Activated CD4-positive, alpha-beta T cell treated with anti-CD3 and anti-CD28 coated beads, Interleukin-10, Interleukin-2, amounts not matched to agents 100 ng/mL and 50 ng/mL, durations not matched to agents 16 hours and 8 hours (primary cell): Measurements from ENCODE around the gene FERMT1.
"Not testable (repeated sequence)": the region's sequence is repeated elsewhere in the genome, so short reads cannot be mapped to it uniquely, and the experiment has no call there.

Experiments
- DNase-seq: peaks from one replicate; pipeline ENCODE4 v3.0.0-alpha.2; 2020

The FERMT1 gene

GRCh38 chr20:6038256-6038655 lies 84.6 kb downstream of the FERMT1 start:
- no peak for DNase-seq

- DNase-seq = no peak
Observed at GRCh38 chr20:6037082-6037481, 85.7 kb downstream of the FERMT1 start.

GRCh38 chr20:6036213-6036612 lies 86.6 kb downstream of the FERMT1 start:
- no peak for DNase-seq

- no peak for DNase-seq
Observed at GRCh38 chr20:6034134-6034969, 88.5 kb downstream of the FERMT1 start.

- not testable (repeated sequence) for DNase-seq
Observed at GRCh38 chr20:6032907-6033306, 89.9 kb downstream of the FERMT1 start.

GRCh38 chr20:6030453-6031080 lies 92.3 kb downstream of the FERMT1 start:
- no peak for DNase-seq

- DNase-seq = no peak
Observed at GRCh38 chr20:6029538-6029937, 93.3 kb downstream of the FERMT1 start.

- DNase-seq = no peak
Observed at GRCh38 chr20:6028818-6029217, 94.0 kb downstream of the FERMT1 start.

- DNase-seq = peak; percentile 48
Observed at GRCh38 chr20:6026051-6026450, 96.8 kb downstream of the FERMT1 start.
